ENCODE measurements around the gene MRPL10. TPM values are rescaled to one million over a fixed set of nuclear protein-coding genes. Genes with fewer than 3 reads are reported as not detected.

Gene MRPL10
- total and polyA plus RNA-seq, 2 of the 8 experiments (the other 6 are each of a cell fraction or from before 2014, with no cell fraction given) = 85.3 to 214 TPM

GRCh38 chr17:47781397-47781796 is 49.9 kb downstream of the MRPL10 start:
- Histone ChIP-seq H4K5ac (ENCODE audit: insufficient read length, low read depth, low read length) (no peak overlapping the region), H3K27me3 (replicated peaks in 1 of 4; ENCODE audit: control insufficient read depth in 3 of 4, extremely low read depth in 1 of 4, insufficient read depth in 3 of 4, low read length in 3 of 4) (peaks cover 0 to 20% (median 10%) of the 10 kb centered on the region in 4 experiments; a peak in 5 of 7 replicates), H3K9me3 (ENCODE audit: insufficient read depth in 2 of 2, low read depth in 1 of 2, low read length in 1 of 2) (no peaks in the 10 kb centered on the region), H4K20me1 (replicated peaks in 1 of 2; ENCODE audit: control insufficient read depth in 1 of 2, insufficient read depth in 2 of 2, low read length in 2 of 2) (peaks cover 0 to 6% of the 10 kb centered on the region in 2 experiments), H3K79me2 (ENCODE audit: control insufficient read depth in 1 of 2, insufficient read depth in 2 of 2, low read length in 2 of 2) (no peaks in the 10 kb centered on the region), H3K4me2 (ENCODE audit: insufficient read depth in 1 of 2, low read depth in 2 of 2, low read length in 2 of 2) (no peak overlapping the region), H2AFZ (ENCODE audit: low read length) (no peak overlapping the region), H2BK12ac (ENCODE audit: low read depth, low read length) (no peak overlapping the region), H3K79me1 (ENCODE audit: low read depth, low read length) (no peaks in the 10 kb centered on the region), H4K91ac (replicated peaks; ENCODE audit: insufficient read length, low read length) (no peak overlapping the region), H3K14ac (ENCODE audit: insufficient read length) (no peak overlapping the region), H3K56ac (replicated peaks; ENCODE audit: insufficient read length, low read depth, low read length) (no peak overlapping the region), H3K4me3 (ENCODE audit: extremely low read depth in 1 of 4, insufficient read depth in 2 of 4, low read depth in 3 of 4, low read length in 4 of 4) (no peak overlapping the region), H3K23ac (ENCODE audit: insufficient read length) (no peak overlapping the region), H2AK5ac (ENCODE audit: low read depth, low read length) (no peak overlapping the region), H2BK5ac (ENCODE audit: low read depth, low read length) (no peak overlapping the region), H3K4ac (replicated peaks; ENCODE audit: insufficient read length, low read depth, low read length) (no peak overlapping the region), H3K23me2 (ENCODE audit: low read depth, low read length) (no peaks in the 10 kb centered on the region; the same call in 1 of the 2 replicates), H4K8ac (ENCODE audit: extremely low read depth, insufficient read depth, low read length) (no peak overlapping the region), H3K18ac (ENCODE audit: extremely low read depth, low read length) (no peak overlapping the region), H2BK120ac (replicated peaks; ENCODE audit: low read depth, low read length) (no peak overlapping the region), H3K9ac (replicated peaks in 1 of 4; ENCODE audit: extremely low read depth in 1 of 4, low read depth in 3 of 4, low read length in 3 of 4) (no peak overlapping the region), H3K36me3 (ENCODE audit: control insufficient read depth in 2 of 4, insufficient read depth in 4 of 4, low read length in 3 of 4) (no peaks in the 10 kb centered on the region), H2BK20ac (ENCODE audit: low read length) (no peak overlapping the region), H3K27ac (ENCODE audit: low read depth, low read length) (no peak overlapping the region), H3K4me1 (replicated peaks in 1 of 4; ENCODE audit: control insufficient read depth in 3 of 4, insufficient read depth in 4 of 4, low read length in 3 of 4) (no peaks in the 10 kb centered on the region), H2BK15ac (ENCODE audit: low read length) (no peak overlapping the region)
- no peak for DNase-seq (ENCODE audit: low read depth in 1 of 2, low spot score in 2 of 2)
- WGBS, 2 experiments (ENCODE audit: extremely low coverage in 1 of 2, insufficient coverage in 1 of 2, insufficient read length in 1 of 2, insufficient replicate concordance in 2 of 2, low coverage in 1 of 2, low lambda C conversion rate in 2 of 2, missing lambda C conversion rate in 1 of 2) = 88% methylated on average over 5 of the region's 5 CpGs; no CpG with 5 or more reads in 1 of the 2 experiments
- POLR2A ChIA-PET (ENCODE audit: partially characterized antibody) = no interaction called here
- CTCF ChIA-PET (ENCODE audit: partially characterized antibody) = interaction anchor here (0.6 to 6.5 kb wide), 3 partner anchors 12 to 61 kb away, joined by 3 to 52 read pairs (median 3); no protein-coding TSS in a partner anchor
- no peak for FAIRE-seq
- TF ChIP-seq NRF1 (IDR thresholded peaks at IDR 0.05; ENCODE audit: low read depth, low read length) = no peak
- no peak for TF ChIP-seq SRF (IDR thresholded peaks at IDR 0.05; ENCODE audit: low read depth, low read length)

Measured in H1 (cell line).